ENCODE results near the gene PIKFYVE.
A peak's percentile ranks its signal among the peaks of the same experiment; 100 is the strongest.

PIKFYVE gene

GRCh38 chr2:208384637-208385036 is 118.6 kb downstream of the PIKFYVE start:
- Histone ChIP-seq H3K4me2 (ENCODE audit: low read length) (no peak overlapping the region), H3K23ac (ENCODE audit: low read length) (no peak overlapping the region), H4K91ac (ENCODE audit: low read depth, low read length) (no peak overlapping the region), H3K27ac (ENCODE audit: low read depth, low read length) (no peak overlapping the region), H4K8ac (ENCODE audit: low read depth, low read length) (no peak overlapping the region), H3K79me1 (ENCODE audit: low read length) (no peaks in the 10 kb centered on the region), H2AK5ac (ENCODE audit: low read length) (no peak overlapping the region), H3K9ac (ENCODE audit: low read length) (no peak overlapping the region), H2BK5ac (ENCODE audit: low read depth, low read length, poor library complexity) (no peak overlapping the region), H2BK12ac (ENCODE audit: low read length) (no peak overlapping the region), H4K12ac (ENCODE audit: low read depth, low read length) (no peak overlapping the region), H3K79me2 (ENCODE audit: control insufficient read depth, insufficient read depth, low read length, poor library complexity) (no peaks in the 10 kb centered on the region), H3K36me3 (ENCODE audit: control insufficient read depth in 1 of 2, insufficient read depth in 2 of 2, low read length in 2 of 2) (no peaks in the 10 kb centered on the region), H3K4me1 (ENCODE audit: control insufficient read depth in 1 of 2, insufficient read depth in 2 of 2, low read length in 2 of 2) (no peaks in the 10 kb centered on the region), H3K27me3 (ENCODE audit: insufficient read depth, low read length) (no peaks in the 10 kb centered on the region), H3K18ac (ENCODE audit: low read length) (no peak overlapping the region), H3K14ac (ENCODE audit: low read length) (no peak overlapping the region), H3K9me3 (ENCODE audit: insufficient read depth, low read depth, low read length) (no peaks in the 10 kb centered on the region), H3K4ac (ENCODE audit: low read depth, low read length) (no peak overlapping the region), H2AFZ (ENCODE audit: insufficient read depth, low read length, poor library complexity) (no peak overlapping the region), H3K4me3 (ENCODE audit: low read depth, low read length) (no peak overlapping the region), H2BK120ac (ENCODE audit: insufficient read depth, low read length, poor library complexity) (no peak overlapping the region)
- no CpG with 5 or more reads among the region's 4 CpGs for WGBS (ENCODE audit: extremely low coverage, insufficient coverage, insufficient read length)
- no peak for DNase-seq

GRCh38 chr2:208386541-208386940 is 120.5 kb downstream of the PIKFYVE start:
- Histone ChIP-seq H3K4me1 (ENCODE audit: control insufficient read depth in 1 of 2, insufficient read depth in 2 of 2, low read length in 2 of 2) (no peaks in the 10 kb centered on the region), H3K27ac (ENCODE audit: low read depth, low read length) (no peak overlapping the region), H3K27me3 (ENCODE audit: insufficient read depth, low read length) (no peaks in the 10 kb centered on the region), H3K18ac (ENCODE audit: low read length) (no peak overlapping the region), H3K9ac (ENCODE audit: low read length) (no peak overlapping the region), H3K79me2 (ENCODE audit: control insufficient read depth, insufficient read depth, low read length, poor library complexity) (no peaks in the 10 kb centered on the region), H3K14ac (ENCODE audit: low read length) (no peak overlapping the region), H3K4me3 (ENCODE audit: low read depth, low read length) (no peak overlapping the region), H2AK5ac (ENCODE audit: low read length) (no peak overlapping the region), H2BK12ac (ENCODE audit: low read length) (no peak overlapping the region), H3K79me1 (ENCODE audit: low read length) (no peaks in the 10 kb centered on the region), H4K8ac (ENCODE audit: low read depth, low read length) (no peak overlapping the region), H3K4ac (ENCODE audit: low read depth, low read length) (no peak overlapping the region), H3K23ac (ENCODE audit: low read length) (no peak overlapping the region), H2BK120ac (ENCODE audit: insufficient read depth, low read length, poor library complexity) (no peak overlapping the region), H4K12ac (ENCODE audit: low read depth, low read length) (no peak overlapping the region), H2BK5ac (ENCODE audit: low read depth, low read length, poor library complexity) (no peak overlapping the region), H3K9me3 (ENCODE audit: insufficient read depth, low read depth, low read length) (no peaks in the 10 kb centered on the region), H4K91ac (ENCODE audit: low read depth, low read length) (no peak overlapping the region), H3K4me2 (ENCODE audit: low read length) (no peak overlapping the region), H3K36me3 (ENCODE audit: control insufficient read depth in 1 of 2, insufficient read depth in 2 of 2, low read length in 2 of 2) (no peaks in the 10 kb centered on the region), H2AFZ (ENCODE audit: insufficient read depth, low read length, poor library complexity) (no peak overlapping the region)
- no peak for DNase-seq
- no CpG with 5 or more reads among the region's 2 CpGs for whole genome bisulfite sequencing (ENCODE audit: extremely low coverage, insufficient coverage, insufficient read length)

DNA sequence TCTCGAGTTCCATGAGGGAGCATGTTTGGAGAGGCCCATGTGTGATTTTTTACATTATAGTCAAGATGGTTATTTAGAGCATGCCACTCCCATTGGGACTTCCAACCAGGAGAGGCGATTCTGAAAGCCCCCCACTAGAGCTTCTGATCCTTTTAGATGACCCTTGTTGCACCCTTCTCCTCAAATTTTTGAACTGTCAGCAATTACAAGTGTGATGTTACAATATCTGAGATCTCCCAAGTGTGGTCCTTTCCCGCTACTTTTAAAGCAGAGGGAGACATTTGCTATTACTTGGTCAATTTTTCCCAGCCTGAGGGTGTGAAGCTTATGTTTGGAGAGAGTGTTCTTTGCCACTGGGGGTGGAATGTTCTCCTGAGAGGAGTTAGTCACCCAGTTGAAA is 123.9 kb downstream of the PIKFYVE start:
- Histone ChIP-seq H3K4me2 (ENCODE audit: low read length) (no peak overlapping the region), H2BK120ac (ENCODE audit: insufficient read depth, low read length, poor library complexity) (no peak overlapping the region), H2AK5ac (ENCODE audit: low read length) (no peak overlapping the region), H4K8ac (ENCODE audit: low read depth, low read length) (no peak overlapping the region), H4K91ac (ENCODE audit: low read depth, low read length) (no peak overlapping the region), H2AFZ (ENCODE audit: insufficient read depth, low read length, poor library complexity) (no peak overlapping the region), H2BK12ac (ENCODE audit: low read length) (no peak overlapping the region), H3K4ac (ENCODE audit: low read depth, low read length) (no peak overlapping the region), H3K14ac (ENCODE audit: low read length) (no peak overlapping the region), H3K9me3 (ENCODE audit: insufficient read depth, low read depth, low read length) (peaks cover 1% of the 10 kb centered on the region), H2BK5ac (ENCODE audit: low read depth, low read length, poor library complexity) (no peak overlapping the region), H3K4me3 (ENCODE audit: low read depth, low read length) (no peak overlapping the region), H3K36me3 (ENCODE audit: control insufficient read depth in 1 of 2, insufficient read depth in 2 of 2, low read length in 2 of 2) (no peaks in the 10 kb centered on the region), H3K4me1 (ENCODE audit: control insufficient read depth in 1 of 2, insufficient read depth in 2 of 2, low read length in 2 of 2) (no peaks in the 10 kb centered on the region), H3K27ac (ENCODE audit: low read depth, low read length) (no peak overlapping the region), H3K79me2 (ENCODE audit: control insufficient read depth, insufficient read depth, low read length, poor library complexity) (no peaks in the 10 kb centered on the region), H4K12ac (ENCODE audit: low read depth, low read length) (no peak overlapping the region), H3K27me3 (ENCODE audit: insufficient read depth, low read length) (no peaks in the 10 kb centered on the region), H3K18ac (ENCODE audit: low read length) (no peak overlapping the region), H3K79me1 (ENCODE audit: low read length) (no peaks in the 10 kb centered on the region), H3K9ac (ENCODE audit: low read length) (no peak overlapping the region), H3K23ac (ENCODE audit: low read length) (peak overlapping the region; percentile 40)
- no CpG with 5 or more reads among the region's 3 CpGs for WGBS (ENCODE audit: extremely low coverage, insufficient coverage, insufficient read length)
- no peak for DNase-seq

DNA sequence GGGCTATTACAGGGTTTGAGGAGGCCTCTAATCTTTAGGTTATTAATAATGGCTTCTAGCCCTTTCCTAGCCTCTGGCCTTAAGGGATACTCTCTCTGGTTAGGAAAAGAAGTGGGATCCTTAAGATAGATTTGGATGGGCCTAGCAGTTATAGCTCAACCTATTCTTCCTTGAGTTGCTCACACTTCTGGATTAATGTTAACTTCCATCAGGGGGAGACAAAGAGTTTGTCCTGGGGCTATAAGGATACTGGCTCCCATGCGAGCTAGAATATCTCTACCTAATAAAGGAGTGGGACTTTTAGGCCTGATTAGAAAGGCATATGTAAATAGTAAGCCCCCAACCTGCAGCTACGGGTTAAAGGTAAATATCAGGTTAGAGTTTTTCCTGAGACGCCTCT is 126.2 kb downstream of the PIKFYVE start:
- no peak overlapping the region for H3K18ac ChIP-seq (ENCODE audit: low read length)
- H2BK120ac ChIP-seq (ENCODE audit: insufficient read depth, low read length, poor library complexity), result no peak overlapping the region
- no peak overlapping the region for H3K4ac ChIP-seq (ENCODE audit: low read depth, low read length)

More for the DNA sequence above, 126.2 kb downstream of the PIKFYVE start:
- Histone ChIP-seq H3K27me3 (ENCODE audit: insufficient read depth, low read length) (no peaks in the 10 kb centered on the region), H2BK12ac (ENCODE audit: low read length) (no peak overlapping the region), H3K9ac (ENCODE audit: low read length) (no peak overlapping the region), H3K79me1 (ENCODE audit: low read length) (no peaks in the 10 kb centered on the region), H4K91ac (ENCODE audit: low read depth, low read length) (no peak overlapping the region), H2AFZ (ENCODE audit: insufficient read depth, low read length, poor library complexity) (no peak overlapping the region), H4K8ac (ENCODE audit: low read depth, low read length) (no peak overlapping the region), H3K27ac (ENCODE audit: low read depth, low read length) (no peak overlapping the region), H3K9me3 (ENCODE audit: insufficient read depth, low read depth, low read length) (peaks cover 1% of the 10 kb centered on the region), H3K4me1 (ENCODE audit: control insufficient read depth in 1 of 2, insufficient read depth in 2 of 2, low read length in 2 of 2) (no peaks in the 10 kb centered on the region), H3K36me3 (ENCODE audit: control insufficient read depth in 1 of 2, insufficient read depth in 2 of 2, low read length in 2 of 2) (no peaks in the 10 kb centered on the region), H3K23ac (ENCODE audit: low read length) (no peak overlapping the region), H3K4me3 (ENCODE audit: low read depth, low read length) (no peak overlapping the region), H2BK5ac (ENCODE audit: low read depth, low read length, poor library complexity) (no peak overlapping the region), H2AK5ac (ENCODE audit: low read length) (no peak overlapping the region), H3K4me2 (ENCODE audit: low read length) (no peak overlapping the region), H3K79me2 (ENCODE audit: control insufficient read depth, insufficient read depth, low read length, poor library complexity) (no peaks in the 10 kb centered on the region), H3K14ac (ENCODE audit: low read length) (no peak overlapping the region), H4K12ac (ENCODE audit: low read depth, low read length) (no peak overlapping the region)
- peak in 1 of 2 donors; percentile 31 for DNase-seq
- WGBS (ENCODE audit: extremely low coverage, insufficient coverage, insufficient read length), result no CpG with 5 or more reads among the region's 3 CpGs
